Raji (cell line): ENCODE measurements around the gene TMEM132D.

Source experiments
- POLR2A ChIP-seq: IDR thresholded peaks from 2 replicates; pipeline ENCODE4 v1.6.1; 2011; ENCODE audit warnings: low read depth, low read length, control low read depth; ENCODE audit not compliant: insufficient read depth

TMEM132D gene

GRCh38 chr12:129847063-129847462, 56.8 kb downstream of the TMEM132D start:
- no peak for TF ChIP-seq POLR2A

- TF ChIP-seq POLR2A: no peak
Measured at GRCh38 chr12:129844662-129845220, 59.1 kb downstream of the TMEM132D start.

- no peak for TF ChIP-seq POLR2A
Measured at GRCh38 chr12:129841251-129841650, 62.6 kb downstream of the TMEM132D start.

GRCh38 chr12:129840145-129840884, 63.5 kb downstream of the TMEM132D start:
- no peak for TF ChIP-seq POLR2A

GRCh38 chr12:129839679-129840078, 64.1 kb downstream of the TMEM132D start:
- no peak for TF ChIP-seq POLR2A

- TF ChIP-seq POLR2A: no peak
Measured at GRCh38 chr12:129831294-129831693, 72.5 kb downstream of the TMEM132D start.

- TF ChIP-seq POLR2A: no peak
Measured at GRCh38 chr12:129830796-129831195, 73.0 kb downstream of the TMEM132D start.

GRCh38 chr12:129827866-129828384, 75.9 kb downstream of the TMEM132D start:
- no peak for TF ChIP-seq POLR2A

GRCh38 chr12:129827102-129827865, 76.5 kb downstream of the TMEM132D start:
- TF ChIP-seq POLR2A: no peak

- no peak for TF ChIP-seq POLR2A
Measured at GRCh38 chr12:129826273-129826672, 77.6 kb downstream of the TMEM132D start.

- TF ChIP-seq POLR2A: no peak
Measured at GRCh38 chr12:129825316-129825715, 78.5 kb downstream of the TMEM132D start.

- no peak for TF ChIP-seq POLR2A
Measured at GRCh38 chr12:129821964-129822363, 81.9 kb downstream of the TMEM132D start.

GRCh38 chr12:129819391-129819790, 84.4 kb downstream of the TMEM132D start:
- TF ChIP-seq POLR2A: no peak

GRCh38 chr12:129815846-129816245, 88.0 kb downstream of the TMEM132D start:
- no peak for TF ChIP-seq POLR2A

- TF ChIP-seq POLR2A: no peak
Measured at GRCh38 chr12:129811963-129812362, 91.9 kb downstream of the TMEM132D start.

- TF ChIP-seq POLR2A: no peak
Measured at GRCh38 chr12:129807136-129807535, 96.7 kb downstream of the TMEM132D start.
